Measurements from ENCODE around the gene ELP6. TPM values are rescaled to one million over a fixed set of nuclear protein-coding genes. Genes with fewer than 3 reads are reported as not detected.
"Not testable (repeated sequence)": the region's sequence is repeated elsewhere in the genome, so short reads cannot be mapped to it uniquely, and the experiment has no call there.

The ELP6 gene
- total RNA-seq, 1 donor from 2014 or later = 27.0 TPM

GRCh38 chr3:47520756-47521155, 7.2 kb upstream of the ELP6 start:
- no peaks in the 10 kb centered on the region for H3K4me1 ChIP-seq
- intact Hi-C loops (cut with DNase I) = no loop called here
- H3K27me3 ChIP-seq = no peaks in the 10 kb centered on the region
- H3K9me3 ChIP-seq = no peaks in the 10 kb centered on the region
- no peaks in the 10 kb centered on the region for H3K36me3 ChIP-seq
- no peak overlapping the region for H3K27ac ChIP-seq
- TF ChIP-seq CTCF (IDR thresholded peaks at IDR 0.05) = no peak
- no peak overlapping the region for H3K4me3 ChIP-seq
- DNase-seq (ENCODE audit: low spot score in 2 of 2) = no peak

GRCh38 chr3:47517937-47518336, 4.4 kb upstream of the ELP6 start:
- H3K9me3 ChIP-seq = no peaks in the 10 kb centered on the region
- H3K27me3 ChIP-seq = no peaks in the 10 kb centered on the region
- intact Hi-C loops (cut with DNase I) = no loop called here

GRCh38 chr3:47515864-47516319, 2.4 kb upstream of the ELP6 start:
- DNase-seq (ENCODE audit: low spot score in 2 of 2) = no peak
- H3K4me3 ChIP-seq = no peak overlapping the region
- intact Hi-C loops (cut with DNase I) = no loop called here
- no peak overlapping the region for H3K27ac ChIP-seq
- H3K9me3 ChIP-seq = no peaks in the 10 kb centered on the region
- no peaks in the 10 kb centered on the region for H3K27me3 ChIP-seq
- peaks cover 0 to 5% of the 10 kb centered on the region in 2 donors for H3K4me1 ChIP-seq
- no peaks in the 10 kb centered on the region for H3K36me3 ChIP-seq
- TF ChIP-seq CTCF (IDR thresholded peaks at IDR 0.05) = no peak

More at GRCh38 chr3:47517937-47518336, 4.4 kb upstream of the ELP6 start:
- no peak for TF ChIP-seq CTCF (IDR thresholded peaks at IDR 0.05)
- no peak overlapping the region for H3K4me3 ChIP-seq
- no peaks in the 10 kb centered on the region for H3K36me3 ChIP-seq
- peaks cover 0 to 3% of the 10 kb centered on the region in 2 donors for H3K4me1 ChIP-seq
- H3K27ac ChIP-seq = no peak overlapping the region
- no peak for DNase-seq (ENCODE audit: low spot score in 2 of 2)

GRCh38 chr3:47515100-47515499, 1.6 kb upstream of the ELP6 start:
- Histone ChIP-seq H3K27ac (no peak overlapping the region), H3K36me3 (peaks cover 0 to 7% of the 10 kb centered on the region in 2 donors), H3K4me1 (peaks cover 0 to 5% of the 10 kb centered on the region in 2 donors), H3K4me3 (no peak overlapping the region), H3K27me3 (no peaks in the 10 kb centered on the region), H3K9me3 (no peaks in the 10 kb centered on the region)
- intact Hi-C loops (cut with DNase I) = no loop called here
- DNase-seq (ENCODE audit: low spot score in 2 of 2) = no peak
- no peak for TF ChIP-seq CTCF (IDR thresholded peaks at IDR 0.05)

GRCh38 chr3:47512416-47513124, 942 bp downstream of the ELP6 start:
- Histone ChIP-seq H3K9me3 (no peaks in the 10 kb centered on the region), H3K36me3 (peaks cover 6 to 24% of the 10 kb centered on the region in 2 donors), H3K27me3 (no peaks in the 10 kb centered on the region), H3K27ac (peak overlapping the region; percentile 87 to 94), H3K4me1 (peaks cover 0 to 5% of the 10 kb centered on the region in 2 donors), H3K4me3 (peak overlapping the region; percentile 64 to 85)
- no peak for DNase-seq (ENCODE audit: low spot score in 2 of 2)
- no peak for TF ChIP-seq CTCF (IDR thresholded peaks at IDR 0.05)
- intact Hi-C loops (cut with DNase I) = loop anchor here (1.0 to 5.0 kb wide), 4 partner anchors 38 to 290 kb away; partner anchors contain the start of genes DHX30 and SCAP

- DNase-seq (ENCODE audit: low spot score in 2 of 2); H3K27ac ChIP-seq; H3K27me3 ChIP-seq; H3K9me3 ChIP-seq; H3K4me3 ChIP-seq; intact Hi-C loops (cut with DNase I); H3K4me1 ChIP-seq: not testable (repeated sequence)
- peaks cover 38 to 61% of the 10 kb centered on the region in 2 donors for H3K36me3 ChIP-seq
Observed at GRCh38 chr3:47505267-47505666, 8.2 kb downstream of the ELP6 start.
